ENCODE results near the gene ZCWPW1. TPM values are rescaled to one million over a fixed set of nuclear protein-coding genes. Genes with fewer than 3 reads are reported as not detected.
A peak's percentile ranks its signal among the peaks of the same experiment; 100 is the strongest.

ZCWPW1 gene
- total and polyA plus RNA-seq, 2 of the 13 experiments (the other 11 are each of a cell fraction or from before 2014, with no cell fraction given) = 2.4 to 2.5 TPM

- no peak for TF ChIP-seq MTA3 (CRISPR knock-in tag; IDR thresholded peaks at IDR 0.05)
- TF ChIP-seq TRIM24 (CRISPR knock-in tag; IDR thresholded peaks at IDR 0.05) = peak; percentile 66
- TF ChIP-seq GZF1 (CRISPR knock-in tag; IDR thresholded peaks at IDR 0.05) = no peak
- TF ChIP-seq HOXA3 (CRISPR knock-in tag; IDR thresholded peaks at IDR 0.05) = peak; percentile 71
- peak; percentile 89; the same call in 1 of the 2 replicates for TF ChIP-seq ZNF788 (CRISPR knock-in tag; IDR thresholded peaks at IDR 0.05; ENCODE audit: borderline replicate concordance)
- TF ChIP-seq FOXJ3 (CRISPR knock-in tag; IDR thresholded peaks at IDR 0.05; ENCODE audit: borderline replicate concordance) = 0 out of 2 replicates have a peak, but pooled peaks have one; percentile 32
- no peak for TF ChIP-seq NBN (conservative IDR thresholded peaks at IDR 0.05)
- TF ChIP-seq DNMT3B (CRISPR knock-in tag; conservative IDR thresholded peaks at IDR 0.05) = peak; percentile 79
- TF ChIP-seq KDM3A (CRISPR knock-in tag; IDR thresholded peaks at IDR 0.05; ENCODE audit: low read depth) = peak; percentile 62; the same call in 1 of the 2 replicates
- TF ChIP-seq HHEX (CRISPR knock-in tag; IDR thresholded peaks at IDR 0.05) = peak; percentile 62; the same call in 1 of the 2 replicates
- TF ChIP-seq REXO4 (CRISPR knock-in tag; IDR thresholded peaks at IDR 0.05; ENCODE audit: borderline replicate concordance) = no peak
- no peak for TF ChIP-seq ZNF703 (CRISPR knock-in tag; IDR thresholded peaks at IDR 0.05; ENCODE audit: borderline replicate concordance)
- TF ChIP-seq, protein P1, sequence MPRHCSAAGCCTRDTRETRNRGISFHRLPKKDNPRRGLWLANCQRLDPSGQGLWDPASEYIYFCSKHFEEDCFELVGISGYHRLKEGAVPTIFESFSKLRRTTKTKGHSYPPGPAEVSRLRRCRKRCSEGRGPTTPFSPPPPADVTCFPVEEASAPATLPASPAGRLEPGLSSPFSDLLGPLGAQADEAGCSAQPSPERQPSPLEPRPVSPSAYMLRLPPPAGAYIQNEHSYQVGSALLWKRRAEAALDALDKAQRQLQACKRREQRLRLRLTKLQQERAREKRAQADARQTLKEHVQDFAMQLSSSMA (CRISPR knock-in tag; IDR thresholded peaks at IDR 0.05) = no peak
- TF ChIP-seq ZNF362 (CRISPR knock-in tag; IDR thresholded peaks at IDR 0.05; ENCODE audit: borderline replicate concordance) = peak; percentile 84
- no peak for TF ChIP-seq ZNF446 (CRISPR knock-in tag; IDR thresholded peaks at IDR 0.05)
- TF ChIP-seq TEAD3 (CRISPR knock-in tag; optimal IDR thresholded peaks at IDR 0.05; ENCODE audit: borderline replicate concordance) = peak; percentile 52
- TF ChIP-seq SP1 (IDR thresholded peaks at IDR 0.05) = no peak
- TF ChIP-seq SP1 (CRISPR knock-in tag; IDR thresholded peaks at IDR 0.05) = no peak
- peak; percentile 89 for TF ChIP-seq HDAC2 (CRISPR knock-in tag; IDR thresholded peaks at IDR 0.05)
- peak; percentile 46; the same call in 1 of the 2 replicates for TF ChIP-seq CEBPG (CRISPR knock-in tag; IDR thresholded peaks at IDR 0.05)
- TF ChIP-seq PRMT3 (CRISPR knock-in tag; IDR thresholded peaks at IDR 0.05; ENCODE audit: borderline replicate concordance, low read depth) = 0 out of 2 replicates have a peak, but pooled peaks have one; percentile 54
- TF ChIP-seq, protein P2, sequence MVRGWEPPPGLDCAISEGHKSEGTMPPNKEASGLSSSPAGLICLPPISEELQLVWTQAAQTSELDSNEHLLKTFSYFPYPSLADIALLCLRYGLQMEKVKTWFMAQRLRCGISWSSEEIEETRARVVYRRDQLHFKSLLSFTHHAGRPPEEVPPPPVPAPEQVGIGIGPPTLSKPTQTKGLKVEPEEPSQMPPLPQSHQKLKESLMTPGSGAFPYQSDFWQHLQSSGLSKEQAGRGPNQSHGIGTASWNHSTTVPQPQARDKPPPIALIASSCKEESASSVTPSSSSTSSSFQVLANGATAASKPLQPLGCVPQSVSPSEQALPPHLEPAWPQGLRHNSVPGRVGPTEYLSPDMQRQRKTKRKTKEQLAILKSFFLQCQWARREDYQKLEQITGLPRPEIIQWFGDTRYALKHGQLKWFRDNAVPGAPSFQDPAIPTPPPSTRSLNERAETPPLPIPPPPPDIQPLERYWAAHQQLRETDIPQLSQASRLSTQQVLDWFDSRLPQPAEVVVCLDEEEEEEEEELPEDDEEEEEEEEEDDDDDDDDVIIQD (CRISPR knock-in tag; IDR thresholded peaks at IDR 0.05; ENCODE audit: low read depth) = peak; percentile 31
- TF ChIP-seq, protein P3, sequence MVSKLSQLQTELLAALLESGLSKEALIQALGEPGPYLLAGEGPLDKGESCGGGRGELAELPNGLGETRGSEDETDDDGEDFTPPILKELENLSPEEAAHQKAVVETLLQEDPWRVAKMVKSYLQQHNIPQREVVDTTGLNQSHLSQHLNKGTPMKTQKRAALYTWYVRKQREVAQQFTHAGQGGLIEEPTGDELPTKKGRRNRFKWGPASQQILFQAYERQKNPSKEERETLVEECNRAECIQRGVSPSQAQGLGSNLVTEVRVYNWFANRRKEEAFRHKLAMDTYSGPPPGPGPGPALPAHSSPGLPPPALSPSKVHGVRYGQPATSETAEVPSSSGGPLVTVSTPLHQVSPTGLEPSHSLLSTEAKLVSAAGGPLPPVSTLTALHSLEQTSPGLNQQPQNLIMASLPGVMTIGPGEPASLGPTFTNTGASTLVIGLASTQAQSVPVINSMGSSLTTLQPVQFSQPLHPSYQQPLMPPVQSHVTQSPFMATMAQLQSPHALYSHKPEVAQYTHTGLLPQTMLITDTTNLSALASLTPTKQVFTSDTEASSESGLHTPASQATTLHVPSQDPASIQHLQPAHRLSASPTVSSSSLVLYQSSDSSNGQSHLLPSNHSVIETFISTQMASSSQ (IDR thresholded peaks at IDR 0.05; ENCODE audit: low read depth) = peak; percentile 30; the same call in 1 of the 2 replicates
- TF ChIP-seq, protein P3 (CRISPR knock-in tag; IDR thresholded peaks at IDR 0.05; ENCODE audit: borderline replicate concordance) = peak; percentile 69; the same call in 1 of the 2 replicates
These were observed 16.1 kb upstream of the ZCWPW1 start (continued) for GRCh38 chr7:100444311-100445278.

All from HepG2 (cell line).